ENCODE results near the gene NKAIN2. TPM values are rescaled to one million over a fixed set of nuclear protein-coding genes. Genes with fewer than 3 reads are reported as not detected.

NKAIN2 gene
- total RNA-seq, 3 donors from 2014 or later (not counting 1 experiment from before 2014, with no cell fraction given), result 0.45 TPM; not detected in 2

DNA sequence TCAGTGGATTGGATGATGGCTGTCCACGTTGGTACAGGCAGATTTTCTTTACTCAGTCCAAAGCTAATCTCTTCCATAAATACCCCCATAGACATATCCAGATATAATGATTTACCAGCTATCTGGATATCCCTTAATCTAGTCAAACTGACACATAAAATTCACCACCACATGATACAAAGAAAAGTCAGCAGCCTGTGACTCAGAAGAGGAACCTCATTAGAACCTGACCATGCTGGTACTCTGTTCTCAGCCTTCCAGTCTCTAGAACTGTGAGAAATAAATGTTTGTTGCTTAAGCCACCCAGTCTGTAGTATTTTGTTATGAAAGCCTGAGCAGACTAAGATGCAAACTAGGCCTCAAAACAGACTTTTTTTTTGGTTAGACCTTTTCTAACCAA is 727.3 kb downstream of the NKAIN2 start:
- WGBS (ENCODE audit: insufficient coverage), result 75% methylated on average over 1 of the region's 1 CpG
- no peaks in the 10 kb centered on the region for H3K27me3 ChIP-seq (ENCODE audit: control insufficient read depth, insufficient read depth, low read length)
- no peak for DNase-seq

DNA sequence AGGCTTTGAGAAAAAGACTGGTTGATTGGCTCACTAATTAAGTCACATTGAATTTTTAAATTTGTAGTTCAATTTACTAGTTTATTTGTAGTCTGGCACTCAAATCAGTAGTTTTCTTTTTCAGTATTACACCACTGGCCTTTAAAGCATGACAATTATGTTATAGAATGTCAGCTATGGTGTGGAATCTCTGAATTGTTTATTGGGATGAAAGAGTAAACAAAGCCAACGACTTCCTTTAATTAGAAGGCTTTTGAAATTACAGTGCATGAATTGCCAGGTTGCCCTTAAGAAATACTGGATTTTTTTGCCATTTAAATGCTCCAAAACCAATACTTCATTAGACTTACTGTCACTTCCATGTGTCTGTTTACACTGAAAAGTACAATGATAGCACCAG is 731.6 kb downstream of the NKAIN2 start:
- WGBS (ENCODE audit: insufficient coverage), result 75% methylated on average over 1 of the region's 1 CpG
- Histone ChIP-seq H3K4me3 (ENCODE audit: low read length) (no peak overlapping the region), H3K36me3 (ENCODE audit: control insufficient read depth, insufficient read depth, low read length) (no peaks in the 10 kb centered on the region), H3K27me3 (ENCODE audit: control insufficient read depth, insufficient read depth, low read length) (no peaks in the 10 kb centered on the region), H3K4me1 (ENCODE audit: control insufficient read depth, insufficient read depth, low read length) (no peaks in the 10 kb centered on the region), H3K27ac (ENCODE audit: low read length) (no peak overlapping the region), H3K9me3 (ENCODE audit: control insufficient read depth, insufficient read depth, low read length) (peaks cover 5% of the 10 kb centered on the region)
- no peak for DNase-seq
- no peaks in the 10 kb centered on the region for H3K4me1 Mint-ChIP-seq
- no peaks in the 10 kb centered on the region for H3K36me3 Mint-ChIP-seq
- intact Hi-C loops (cut with micrococcal nuclease), result no loop called here
- H3K4me3 Mint-ChIP-seq, result no peak overlapping the region
- H3K27me3 Mint-ChIP-seq (ENCODE audit: low read depth in 2 of 2), result no peaks in the 10 kb centered on the region
- H3K27ac Mint-ChIP-seq, result no peak overlapping the region
- TF ChIP-seq, protein P1, sequence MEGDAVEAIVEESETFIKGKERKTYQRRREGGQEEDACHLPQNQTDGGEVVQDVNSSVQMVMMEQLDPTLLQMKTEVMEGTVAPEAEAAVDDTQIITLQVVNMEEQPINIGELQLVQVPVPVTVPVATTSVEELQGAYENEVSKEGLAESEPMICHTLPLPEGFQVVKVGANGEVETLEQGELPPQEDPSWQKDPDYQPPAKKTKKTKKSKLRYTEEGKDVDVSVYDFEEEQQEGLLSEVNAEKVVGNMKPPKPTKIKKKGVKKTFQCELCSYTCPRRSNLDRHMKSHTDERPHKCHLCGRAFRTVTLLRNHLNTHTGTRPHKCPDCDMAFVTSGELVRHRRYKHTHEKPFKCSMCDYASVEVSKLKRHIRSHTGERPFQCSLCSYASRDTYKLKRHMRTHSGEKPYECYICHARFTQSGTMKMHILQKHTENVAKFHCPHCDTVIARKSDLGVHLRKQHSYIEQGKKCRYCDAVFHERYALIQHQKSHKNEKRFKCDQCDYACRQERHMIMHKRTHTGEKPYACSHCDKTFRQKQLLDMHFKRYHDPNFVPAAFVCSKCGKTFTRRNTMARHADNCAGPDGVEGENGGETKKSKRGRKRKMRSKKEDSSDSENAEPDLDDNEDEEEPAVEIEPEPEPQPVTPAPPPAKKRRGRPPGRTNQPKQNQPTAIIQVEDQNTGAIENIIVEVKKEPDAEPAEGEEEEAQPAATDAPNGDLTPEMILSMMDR (IDR thresholded peaks at IDR 0.05), result no peak
- ATAC-seq, result no peak
- peaks cover 3% of the 10 kb centered on the region in 2 donors for H3K9me3 Mint-ChIP-seq

More for the DNA sequence above, 727.3 kb downstream of the NKAIN2 start:
- Histone ChIP-seq H3K36me3 (ENCODE audit: control insufficient read depth, insufficient read depth, low read length) (no peaks in the 10 kb centered on the region), H3K4me3 (ENCODE audit: low read length) (no peak overlapping the region), H3K27ac (ENCODE audit: low read length) (no peak overlapping the region), H3K4me1 (ENCODE audit: control insufficient read depth, insufficient read depth, low read length) (no peaks in the 10 kb centered on the region), H3K9me3 (ENCODE audit: control insufficient read depth, insufficient read depth, low read length) (peaks cover 5% of the 10 kb centered on the region)
- Mint-ChIP-seq H3K27me3 (ENCODE audit: low read depth in 2 of 2) (no peaks in the 10 kb centered on the region), H3K4me3 (no peak overlapping the region), H3K36me3 (no peaks in the 10 kb centered on the region), H3K27ac (no peak overlapping the region), H3K4me1 (no peaks in the 10 kb centered on the region), H3K9me3 (peaks cover 5 to 6% of the 10 kb centered on the region in 2 donors)
- TF ChIP-seq, protein P1 (IDR thresholded peaks at IDR 0.05), result no peak
- no peak for ATAC-seq
- intact Hi-C loops (cut with micrococcal nuclease), result no loop called here

DNA sequence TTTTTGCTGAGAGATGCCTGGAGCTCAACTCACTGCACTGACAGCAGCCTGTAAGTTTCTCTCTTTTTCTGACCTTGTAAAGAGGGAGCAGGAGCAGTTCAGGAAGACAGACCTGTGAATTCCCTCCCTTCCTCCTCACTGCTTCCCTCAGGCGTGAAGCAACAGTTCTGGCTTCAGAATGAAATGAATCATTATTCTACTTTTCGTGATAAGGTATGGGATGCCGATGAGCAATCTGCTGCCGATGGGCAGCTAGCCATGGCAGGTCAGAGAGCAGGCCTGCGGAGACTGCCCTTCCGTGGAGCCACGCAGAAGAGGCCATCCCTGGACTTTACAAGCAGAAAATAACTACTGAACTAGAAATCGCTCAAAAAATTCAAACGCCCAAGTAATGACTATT is 732.1 kb downstream of the NKAIN2 start:
- peaks cover 3% of the 10 kb centered on the region in 2 donors for H3K9me3 Mint-ChIP-seq
- ATAC-seq (no peak), DNase-seq (no peak)
- Histone ChIP-seq H3K4me1 (ENCODE audit: control insufficient read depth, insufficient read depth, low read length) (no peaks in the 10 kb centered on the region), H3K27ac (ENCODE audit: low read length) (no peak overlapping the region), H3K36me3 (ENCODE audit: control insufficient read depth, insufficient read depth, low read length) (no peaks in the 10 kb centered on the region), H3K27me3 (ENCODE audit: control insufficient read depth, insufficient read depth, low read length) (no peaks in the 10 kb centered on the region), H3K4me3 (ENCODE audit: low read length) (no peak overlapping the region), H3K9me3 (ENCODE audit: control insufficient read depth, insufficient read depth, low read length) (peaks cover 5% of the 10 kb centered on the region)
- WGBS (ENCODE audit: insufficient coverage), result 97% methylated on average over 5 of the region's 9 CpGs
- intact Hi-C loops (cut with micrococcal nuclease), result no loop called here
- no peak overlapping the region for H3K4me3 Mint-ChIP-seq
- H3K4me1 Mint-ChIP-seq, result no peaks in the 10 kb centered on the region
- H3K36me3 Mint-ChIP-seq, result no peaks in the 10 kb centered on the region
- TF ChIP-seq, protein P1 (IDR thresholded peaks at IDR 0.05), result no peak
- H3K27me3 Mint-ChIP-seq (ENCODE audit: low read depth in 2 of 2), result no peaks in the 10 kb centered on the region
- H3K27ac Mint-ChIP-seq, result no peak overlapping the region

DNA sequence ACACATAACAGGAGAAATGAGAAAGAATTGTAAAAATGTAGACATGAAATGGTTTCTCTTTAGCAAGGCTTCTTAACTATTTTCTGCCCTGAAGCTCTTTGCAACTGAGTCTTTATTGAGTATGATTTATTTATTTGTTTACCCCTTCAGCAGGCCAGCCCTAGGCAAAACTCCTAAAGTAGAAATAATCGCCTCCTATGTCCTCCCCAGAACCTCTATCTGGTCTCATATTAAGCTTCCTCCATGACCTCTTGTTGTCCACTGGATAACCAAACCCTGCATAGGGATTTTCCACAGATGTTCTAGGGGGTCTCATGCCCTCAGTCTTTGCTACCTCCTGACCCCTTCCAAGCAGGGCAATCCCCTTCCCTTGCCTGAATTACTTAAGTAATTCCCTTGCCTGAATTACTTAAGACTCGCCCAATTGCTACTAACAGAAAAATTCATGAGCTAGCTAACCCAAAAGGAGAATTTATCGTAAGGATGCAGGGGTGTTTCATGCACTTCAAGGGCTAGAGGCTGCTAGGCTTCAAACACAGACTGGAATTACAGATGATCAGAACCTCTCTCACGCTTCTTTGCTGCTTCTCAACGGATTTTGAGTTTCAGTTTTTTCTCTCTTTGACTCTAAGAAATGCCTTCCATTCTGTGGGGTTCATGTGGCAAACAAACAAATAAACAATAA is 732.6 kb downstream of the NKAIN2 start:
- Histone ChIP-seq H3K27me3 (ENCODE audit: control insufficient read depth, insufficient read depth, low read length) (no peaks in the 10 kb centered on the region), H3K27ac (ENCODE audit: low read length) (no peak overlapping the region), H3K4me3 (ENCODE audit: low read length) (no peak overlapping the region), H3K4me1 (ENCODE audit: control insufficient read depth, insufficient read depth, low read length) (no peaks in the 10 kb centered on the region), H3K9me3 (ENCODE audit: control insufficient read depth, insufficient read depth, low read length) (peaks cover 5% of the 10 kb centered on the region), H3K36me3 (ENCODE audit: control insufficient read depth, insufficient read depth, low read length) (no peaks in the 10 kb centered on the region)
- Mint-ChIP-seq H3K9me3 (peaks cover 3% of the 10 kb centered on the region in 2 donors), H3K27ac (no peak overlapping the region), H3K36me3 (no peaks in the 10 kb centered on the region), H3K4me1 (no peaks in the 10 kb centered on the region), H3K4me3 (no peak overlapping the region), H3K27me3 (ENCODE audit: low read depth in 2 of 2) (no peaks in the 10 kb centered on the region)
- TF ChIP-seq, protein P1 (IDR thresholded peaks at IDR 0.05), result no peak
- DNase-seq (no peak), ATAC-seq (no peak)
- intact Hi-C loops (cut with micrococcal nuclease), result no loop called here
- WGBS (ENCODE audit: insufficient coverage), result 78% methylated on average over 5 of the region's 5 CpGs
